Measurements from ENCODE around the gene OR1E2. TPM values are rescaled to one million over a fixed set of nuclear protein-coding genes. Genes with fewer than 3 reads are reported as not detected.
"Not testable (repeated sequence)": the region's sequence is repeated elsewhere in the genome, so short reads cannot be mapped to it uniquely, and the experiment has no call there.

The OR1E2 gene
- total RNA-seq, 1 experiment from 2014 or later = not detected

DNA sequence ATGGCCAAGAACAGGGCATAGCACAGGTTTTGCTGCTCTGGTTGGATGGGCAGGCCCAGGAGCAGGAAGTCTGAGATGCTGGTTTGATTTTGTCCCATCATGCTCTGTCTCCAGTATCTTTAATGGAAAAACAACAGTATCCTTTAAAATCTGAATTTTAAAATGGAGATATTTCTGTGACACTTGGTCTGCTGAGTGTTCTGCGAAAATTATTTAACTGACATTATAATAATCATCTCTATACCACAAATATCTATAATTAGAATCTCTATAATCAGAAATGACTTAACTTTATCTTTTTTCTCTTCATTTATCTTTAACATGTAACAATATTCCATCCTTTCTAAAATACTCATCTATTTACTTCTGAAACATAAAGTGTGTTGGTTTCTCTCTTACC, 35.3 kb downstream of the OR1E2 start, which contains the start of gene OR1E1:
TSS of gene OR1E1 (minus strand) at position 101 of the 400 bp plus-strand sequence. CDS start at position 101, 0 bp downstream.
- CTCF ChIA-PET = no interaction called here
- Mint-ChIP-seq H3K27me3 (ENCODE audit: insufficient read depth, unreplicated experiment) (peaks cover 19% of the 10 kb centered on the region), H3K36me3 (ENCODE audit: insufficient read depth, unreplicated experiment) (no peaks in the 10 kb centered on the region), H3K4me1 (ENCODE audit: low read depth, unreplicated experiment) (no peaks in the 10 kb centered on the region), H3K9me3 (ENCODE audit: unreplicated experiment) (peaks cover 10% of the 10 kb centered on the region), H3K27ac (ENCODE audit: unreplicated experiment) (no peak within 1 kb of the TSS), H3K4me3 (ENCODE audit: unreplicated experiment) (no peak within 1 kb of the TSS)
- H3K27me3 ChIP-seq (replicated peaks; ENCODE audit: control insufficient read depth, insufficient read depth, low read length) = no peaks in the 10 kb centered on the region
- no peaks in the 10 kb centered on the region for H3K36me3 ChIP-seq (ENCODE audit: control insufficient read depth, insufficient read depth, low read length)
- POLR2A ChIA-PET = no interaction called here
- no TSS peak for BruUV-seq (replicated peaks)
- intact Hi-C loops (cut with micrococcal nuclease; ENCODE audit: unreplicated experiment) = no loop called here
- H3K9me3 ChIP-seq = no peaks in the 10 kb centered on the region
- TF ChIP-seq, protein P1, sequence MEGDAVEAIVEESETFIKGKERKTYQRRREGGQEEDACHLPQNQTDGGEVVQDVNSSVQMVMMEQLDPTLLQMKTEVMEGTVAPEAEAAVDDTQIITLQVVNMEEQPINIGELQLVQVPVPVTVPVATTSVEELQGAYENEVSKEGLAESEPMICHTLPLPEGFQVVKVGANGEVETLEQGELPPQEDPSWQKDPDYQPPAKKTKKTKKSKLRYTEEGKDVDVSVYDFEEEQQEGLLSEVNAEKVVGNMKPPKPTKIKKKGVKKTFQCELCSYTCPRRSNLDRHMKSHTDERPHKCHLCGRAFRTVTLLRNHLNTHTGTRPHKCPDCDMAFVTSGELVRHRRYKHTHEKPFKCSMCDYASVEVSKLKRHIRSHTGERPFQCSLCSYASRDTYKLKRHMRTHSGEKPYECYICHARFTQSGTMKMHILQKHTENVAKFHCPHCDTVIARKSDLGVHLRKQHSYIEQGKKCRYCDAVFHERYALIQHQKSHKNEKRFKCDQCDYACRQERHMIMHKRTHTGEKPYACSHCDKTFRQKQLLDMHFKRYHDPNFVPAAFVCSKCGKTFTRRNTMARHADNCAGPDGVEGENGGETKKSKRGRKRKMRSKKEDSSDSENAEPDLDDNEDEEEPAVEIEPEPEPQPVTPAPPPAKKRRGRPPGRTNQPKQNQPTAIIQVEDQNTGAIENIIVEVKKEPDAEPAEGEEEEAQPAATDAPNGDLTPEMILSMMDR (IDR thresholded peaks at IDR 0.05; ENCODE audit: insufficient read depth in 1 of 2, low read depth in 1 of 2, low read length in 1 of 2, severe bottlenecking in 1 of 2, unreplicated experiment in 1 of 2) = no peak
- DNase-seq = no peak
- no peaks in the 10 kb centered on the region for H3K4me1 ChIP-seq
- no peak within 1 kb of the TSS for H3K4me3 ChIP-seq (ENCODE audit: low read depth, low read length)

DNA sequence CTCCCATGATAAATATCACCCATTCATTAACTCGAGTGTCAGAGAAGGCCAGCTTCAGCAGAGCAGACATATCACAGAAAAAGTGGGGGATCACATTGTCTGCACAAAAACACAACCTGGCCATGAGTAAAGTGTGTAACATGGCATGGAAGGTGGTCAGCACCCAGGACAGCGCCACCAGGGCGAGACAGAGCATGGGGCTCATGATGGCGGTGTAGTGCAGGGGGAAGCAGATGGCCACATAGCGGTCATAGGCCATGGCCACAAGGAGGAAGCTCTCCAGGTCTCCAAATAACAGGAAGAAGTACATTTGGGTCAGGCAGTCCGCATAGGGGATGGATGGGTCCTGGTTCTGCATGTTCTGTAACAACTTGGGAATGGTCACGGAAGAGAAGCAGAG, 35.8 kb downstream of the OR1E2 start:
- peak; percentile 52 to 66 for DNase-seq
- H3K4me3 ChIP-seq (ENCODE audit: low read depth, low read length); POLR2A ChIA-PET; CTCF ChIA-PET; H3K4me3 Mint-ChIP-seq (ENCODE audit: unreplicated experiment); H3K4me1 ChIP-seq; H3K4me1 Mint-ChIP-seq (ENCODE audit: low read depth, unreplicated experiment); H3K27me3 ChIP-seq (replicated peaks; ENCODE audit: control insufficient read depth, insufficient read depth, low read length); H3K36me3 Mint-ChIP-seq (ENCODE audit: insufficient read depth, unreplicated experiment); intact Hi-C loops (cut with micrococcal nuclease; ENCODE audit: unreplicated experiment); H3K9me3 ChIP-seq; H3K36me3 ChIP-seq (ENCODE audit: control insufficient read depth, insufficient read depth, low read length); H3K27ac Mint-ChIP-seq (ENCODE audit: unreplicated experiment); BruUV-seq (replicated peaks): not testable (repeated sequence)
- Mint-ChIP-seq H3K27me3 (ENCODE audit: insufficient read depth, unreplicated experiment) (peaks cover 19% of the 10 kb centered on the region), H3K9me3 (ENCODE audit: unreplicated experiment) (peaks cover 10% of the 10 kb centered on the region)

DNA sequence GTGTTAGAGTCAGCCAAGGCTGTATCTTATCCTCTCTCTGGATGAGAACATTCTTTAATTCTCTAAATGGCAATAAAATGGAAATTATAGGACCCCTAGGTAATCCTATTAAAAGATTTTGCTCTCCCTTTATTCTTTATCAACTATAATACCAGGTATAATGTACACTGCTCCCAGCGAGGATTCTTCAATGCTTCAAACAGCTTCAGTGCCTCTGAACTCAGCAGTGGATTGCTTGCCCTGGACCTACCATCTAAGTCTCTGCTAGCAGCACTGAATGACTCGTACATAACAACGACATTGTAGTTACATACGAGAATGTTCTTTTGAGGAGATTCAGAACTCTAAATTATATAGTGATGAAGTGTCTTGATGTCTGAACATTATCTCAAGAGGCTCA, 43.9 kb downstream of the OR1E2 start:
- DNase-seq = no peak
- no peak overlapping the region for H3K4me3 ChIP-seq (ENCODE audit: low read depth, low read length)
- no peaks in the 10 kb centered on the region for H3K4me1 ChIP-seq
- POLR2A ChIA-PET = no interaction called here
- Mint-ChIP-seq H3K27me3 (ENCODE audit: insufficient read depth, unreplicated experiment) (peaks cover 15% of the 10 kb centered on the region), H3K4me3 (ENCODE audit: unreplicated experiment) (no peak overlapping the region), H3K9me3 (ENCODE audit: unreplicated experiment) (no peaks in the 10 kb centered on the region), H3K27ac (ENCODE audit: unreplicated experiment) (no peak overlapping the region), H3K36me3 (ENCODE audit: insufficient read depth, unreplicated experiment) (no peaks in the 10 kb centered on the region), H3K4me1 (ENCODE audit: low read depth, unreplicated experiment) (no peaks in the 10 kb centered on the region)
- intact Hi-C loops (cut with micrococcal nuclease; ENCODE audit: unreplicated experiment) = no loop called here
- H3K27me3 ChIP-seq (replicated peaks; ENCODE audit: control insufficient read depth, insufficient read depth, low read length) = no peaks in the 10 kb centered on the region
- H3K9me3 ChIP-seq = peaks cover 10% of the 10 kb centered on the region
- TF ChIP-seq, protein P1 (IDR thresholded peaks at IDR 0.05; ENCODE audit: insufficient read depth in 1 of 2, low read depth in 1 of 2, low read length in 1 of 2, severe bottlenecking in 1 of 2, unreplicated experiment in 1 of 2) = no peak
- no TSS peak for BruUV-seq (replicated peaks)
- CTCF ChIA-PET = no interaction called here
- H3K36me3 ChIP-seq (ENCODE audit: control insufficient read depth, insufficient read depth, low read length) = no peaks in the 10 kb centered on the region
